ENCODE measurements around the gene NCAPD3. TPM values are rescaled to one million over a fixed set of nuclear protein-coding genes. Genes with fewer than 3 reads are reported as not detected.
"Not testable (repeated sequence)": the region's sequence is repeated elsewhere in the genome, so short reads cannot be mapped to it uniquely, and the experiment has no call there.

NCAPD3 gene
- total and polyA plus RNA-seq, 2 donors (not counting 3 experiments of a cell fraction or from before 2014, with no cell fraction given) = 22.6 to 43.8 TPM

DNA sequence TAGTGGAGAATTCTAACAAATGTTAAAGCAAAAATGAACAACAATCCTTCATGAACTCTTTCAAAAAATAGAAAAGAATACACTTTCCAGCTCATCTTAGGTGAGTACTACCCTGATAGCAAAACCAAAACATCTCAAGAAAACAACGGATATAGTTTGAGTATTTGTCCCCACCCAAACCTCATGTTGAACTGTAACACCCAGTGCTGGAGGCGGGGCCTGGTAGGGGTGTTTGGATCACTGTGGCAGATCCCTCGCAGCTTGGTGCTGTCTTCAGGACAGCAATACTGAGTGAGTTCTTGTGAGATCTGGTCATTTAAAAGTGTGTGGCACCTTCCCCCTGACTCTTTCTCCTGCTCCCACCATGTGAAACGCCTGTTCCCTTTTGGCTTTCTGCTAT is 27.0 kb downstream of the NCAPD3 start:
- H3K4me2 ChIP-seq (ENCODE audit: insufficient read depth, low read length) = no peak overlapping the region
- H3K9me1 ChIP-seq (replicated peaks; ENCODE audit: control insufficient read depth, extremely low read depth, insufficient read depth, low read length) = no peaks in the 10 kb centered on the region
- H3K9me3 ChIP-seq (replicated peaks; ENCODE audit: control insufficient read depth, insufficient read depth, low read length) = no peaks in the 10 kb centered on the region
- no peak overlapping the region for H3K27ac ChIP-seq (ENCODE audit: insufficient read depth, low read depth, low read length)
- H3K9ac ChIP-seq (replicated peaks; ENCODE audit: extremely low read depth, insufficient read depth, low read length) = no peak overlapping the region
- no peaks in the 10 kb centered on the region for H3K4me1 ChIP-seq (ENCODE audit: control insufficient read depth, extremely low read depth, insufficient read depth, low read length)
- ChIA-PET CTCF (interaction anchor here (1.1 to 1.7 kb wide), 2 partner anchors 11 to 12 kb away, joined by 3 to 5 read pairs; no protein-coding TSS in a partner anchor), POLR2A (no interaction called here)
- no peak for TF ChIP-seq GATA2 (IDR thresholded peaks at IDR 0.05; ENCODE audit: insufficient read depth, insufficient read length, low read depth, low read length)
- no peak for TF ChIP-seq MYC (IDR thresholded peaks at IDR 0.05; ENCODE audit: low read depth, low read length)
- TF ChIP-seq EZH2 (IDR thresholded peaks at IDR 0.05; ENCODE audit: borderline replicate concordance, low read depth, low read length, severe bottlenecking) = no peak
- no peak for TF ChIP-seq POLR2AphosphoS5 (IDR thresholded peaks at IDR 0.05; ENCODE audit: insufficient read depth, low read depth, low read length)
- TF ChIP-seq FOS (IDR thresholded peaks at IDR 0.05; ENCODE audit: borderline replicate concordance, insufficient read depth, low read length) = no peak
- no peak for TF ChIP-seq JUN (IDR thresholded peaks at IDR 0.05; ENCODE audit: borderline replicate concordance, insufficient read depth, insufficient read length, low read depth)
- TF ChIP-seq POLR2A (IDR thresholded peaks at IDR 0.05; ENCODE audit: low read depth, low read length) = no peak
- TF ChIP-seq, protein P1, sequence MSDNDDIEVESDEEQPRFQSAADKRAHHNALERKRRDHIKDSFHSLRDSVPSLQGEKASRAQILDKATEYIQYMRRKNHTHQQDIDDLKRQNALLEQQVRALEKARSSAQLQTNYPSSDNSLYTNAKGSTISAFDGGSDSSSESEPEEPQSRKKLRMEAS (IDR thresholded peaks at IDR 0.05; ENCODE audit: insufficient read depth, insufficient read length) = no peak
- TF ChIP-seq, protein P2, sequence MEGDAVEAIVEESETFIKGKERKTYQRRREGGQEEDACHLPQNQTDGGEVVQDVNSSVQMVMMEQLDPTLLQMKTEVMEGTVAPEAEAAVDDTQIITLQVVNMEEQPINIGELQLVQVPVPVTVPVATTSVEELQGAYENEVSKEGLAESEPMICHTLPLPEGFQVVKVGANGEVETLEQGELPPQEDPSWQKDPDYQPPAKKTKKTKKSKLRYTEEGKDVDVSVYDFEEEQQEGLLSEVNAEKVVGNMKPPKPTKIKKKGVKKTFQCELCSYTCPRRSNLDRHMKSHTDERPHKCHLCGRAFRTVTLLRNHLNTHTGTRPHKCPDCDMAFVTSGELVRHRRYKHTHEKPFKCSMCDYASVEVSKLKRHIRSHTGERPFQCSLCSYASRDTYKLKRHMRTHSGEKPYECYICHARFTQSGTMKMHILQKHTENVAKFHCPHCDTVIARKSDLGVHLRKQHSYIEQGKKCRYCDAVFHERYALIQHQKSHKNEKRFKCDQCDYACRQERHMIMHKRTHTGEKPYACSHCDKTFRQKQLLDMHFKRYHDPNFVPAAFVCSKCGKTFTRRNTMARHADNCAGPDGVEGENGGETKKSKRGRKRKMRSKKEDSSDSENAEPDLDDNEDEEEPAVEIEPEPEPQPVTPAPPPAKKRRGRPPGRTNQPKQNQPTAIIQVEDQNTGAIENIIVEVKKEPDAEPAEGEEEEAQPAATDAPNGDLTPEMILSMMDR (IDR thresholded peaks at IDR 0.05; ENCODE audit: extremely low read depth in 1 of 2, insufficient read depth in 1 of 2, low read depth in 1 of 2, low read length in 2 of 2) = no peak
- DNase-seq (ENCODE audit: low read depth, low spot score) (no peak), FAIRE-seq (no peak)
- no peaks in the 10 kb centered on the region for H3K27me3 ChIP-seq (ENCODE audit: control insufficient read depth in 2 of 2, insufficient read depth in 2 of 2, low read length in 2 of 2)
- intact Hi-C loops (cut with micrococcal nuclease) (no loop called here), dilution Hi-C loops (cut with MboI; ENCODE audit: extremely low pct_ligation_motif_present, low sequenced_read_pairs) (no loop called here)
- BruUV-seq (replicated peaks) = no TSS peak
- no peak overlapping the region for H3K4me3 ChIP-seq (replicated peaks in 1 of 3; ENCODE audit: insufficient read depth in 1 of 3, low read depth in 1 of 3, low read length in 3 of 3)
- no peak overlapping the region for H2AFZ ChIP-seq (ENCODE audit: low read depth, low read length)
- H3K79me2 ChIP-seq (ENCODE audit: control insufficient read depth, insufficient read depth, low read length) = no peaks in the 10 kb centered on the region
- no peaks in the 10 kb centered on the region for H4K20me1 ChIP-seq (replicated peaks; ENCODE audit: control insufficient read depth, extremely low read depth, insufficient read depth, low read length)
- peaks cover 1 to 9% of the 10 kb centered on the region in 2 experiments for H3K36me3 ChIP-seq (ENCODE audit: control insufficient read depth in 2 of 2, extremely low read depth in 1 of 2, insufficient read depth in 2 of 2, low read length in 2 of 2)

DNA sequence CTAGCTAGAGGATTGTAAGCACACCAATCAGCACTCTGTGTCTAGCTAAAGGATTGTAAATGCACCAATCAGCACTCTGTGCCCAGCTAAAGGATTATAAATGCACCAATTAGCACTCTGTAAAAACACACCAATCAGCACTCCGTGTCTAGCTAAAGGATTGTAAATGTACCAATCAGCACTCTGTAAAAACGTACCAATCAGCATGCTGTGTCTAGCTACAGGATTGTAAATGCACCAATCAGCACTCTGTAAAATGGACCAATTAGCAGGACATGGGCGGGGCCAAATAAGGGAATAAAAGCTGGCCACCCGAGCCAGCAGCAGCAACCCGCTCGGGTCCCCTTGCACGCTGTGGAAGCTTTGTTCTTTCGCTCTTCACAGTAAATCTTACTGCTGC is 35.7 kb downstream of the NCAPD3 start:
- H3K9me1 ChIP-seq (replicated peaks; ENCODE audit: control insufficient read depth, extremely low read depth, insufficient read depth, low read length); H3K4me1 ChIP-seq (ENCODE audit: control insufficient read depth, extremely low read depth, insufficient read depth, low read length); H3K9ac ChIP-seq (replicated peaks; ENCODE audit: extremely low read depth, insufficient read depth, low read length); H3K27ac ChIP-seq (ENCODE audit: insufficient read depth, low read depth, low read length); DNase-seq (ENCODE audit: low read depth, low spot score); dilution Hi-C loops (cut with MboI; ENCODE audit: extremely low pct_ligation_motif_present, low sequenced_read_pairs); FAIRE-seq; BruUV-seq (replicated peaks); H3K4me3 ChIP-seq (replicated peaks in 1 of 3; ENCODE audit: insufficient read depth in 1 of 3, low read depth in 1 of 3, low read length in 3 of 3); POLR2A ChIA-PET; H4K20me1 ChIP-seq (replicated peaks; ENCODE audit: control insufficient read depth, extremely low read depth, insufficient read depth, low read length); H3K27me3 ChIP-seq (ENCODE audit: control insufficient read depth in 2 of 2, insufficient read depth in 2 of 2, low read length in 2 of 2); H3K79me2 ChIP-seq (ENCODE audit: control insufficient read depth, insufficient read depth, low read length); H3K9me3 ChIP-seq (replicated peaks; ENCODE audit: control insufficient read depth, insufficient read depth, low read length); H2AFZ ChIP-seq (ENCODE audit: low read depth, low read length); H3K4me2 ChIP-seq (ENCODE audit: insufficient read depth, low read length); intact Hi-C loops (cut with micrococcal nuclease): not testable (repeated sequence)
- peaks cover 2 to 10% of the 10 kb centered on the region in 2 experiments for H3K36me3 ChIP-seq (ENCODE audit: control insufficient read depth in 2 of 2, extremely low read depth in 1 of 2, insufficient read depth in 2 of 2, low read length in 2 of 2)
- CTCF ChIA-PET = interaction anchor here (1.1 to 1.2 kb wide), 2 partner anchors 19 to 138 kb away, joined by 3 read pairs; no protein-coding TSS in a partner anchor
